T-cell (primary cell): ENCODE results near the gene ERC2. TPM values are rescaled to one million over a fixed set of nuclear protein-coding genes. Genes with fewer than 3 reads are reported as not detected.

Experiments
- ATAC-seq, 4 experiments: fragments of 200-7000 bp in 3 of 4; fragments of 150-1000 bp in 1 of 4; cut with Tn5 transposase; replicated peaks in 1 of 4; 1 replicate in 3 of 4; 2 replicates in 1 of 4; pipeline ENCODE4 v1.10.0; 2021; ENCODE audit warnings: moderate library complexity in 3 of 4, mild to moderate bottlenecking in 2 of 4, moderate number of reproducible peaks in 1 of 4
- CTCF ChIA-PET, 2 donors: fragments of 300-600 bp; sonication (Branson Sonifier 250); formaldehyde crosslinking; loops; one replicate each; lab custom pipeline; 2022; ENCODE audit warnings: antibody characterized with exemption in 2 of 2; lab: Charles Lee
- POLR2A ChIA-PET, 2 donors: fragments of 300-600 bp; sonication (Branson Sonifier 250); formaldehyde crosslinking; loops; one replicate each; lab custom pipeline; 2022; ENCODE audit warnings: antibody characterized with exemption in 2 of 2; lab: Charles Lee
- DNase-seq, 35 experiments: peaks; one replicate each; pipeline versions ENCODE4 v3.0.0 to v3.0.0-alpha.2; 2013 to 2023
- H3K27ac ChIP-seq: one replicate; pipeline ENCODE4 v1.5.1; 2013; ENCODE audit warnings: low read length
- H3K27me3 ChIP-seq, 2 experiments: replicated peaks in 1 of 2; 1 replicate in 1 of 2; 2 replicates in 1 of 2; pipeline versions ENCODE4 v1.6.1 to v1.7.0; 2013; ENCODE audit warnings: low read length in 1 of 2, mixed read lengths in 1 of 2; ENCODE audit not compliant: control insufficient read depth in 2 of 2, insufficient read depth in 2 of 2; ENCODE audit errors: extremely low read depth in 1 of 2
- H3K36me3 ChIP-seq, 2 donors: 1 replicate in 1 of 2; 2 replicates in 1 of 2; pipeline versions ENCODE4 v1.6.1 to v1.7.0; 2013; ENCODE audit warnings: low read length in 1 of 2; ENCODE audit not compliant: control insufficient read depth in 2 of 2, insufficient read depth in 1 of 2; ENCODE audit errors: extremely low read depth in 1 of 2
- H3K4me1 ChIP-seq, 2 experiments: 1 replicate in 1 of 2; 2 replicates in 1 of 2; pipeline versions ENCODE4 v1.6.1 to v1.7.0; 2013; ENCODE audit warnings: low read length in 2 of 2, mixed read lengths in 1 of 2; ENCODE audit not compliant: insufficient read depth in 2 of 2, control insufficient read depth in 1 of 2; ENCODE audit errors: extremely low read depth in 1 of 2
- H3K4me3 ChIP-seq, 2 donors: 1 replicate in 1 of 2; 2 replicates in 1 of 2; pipeline versions ENCODE4 v1.5.1 to v1.7.0; 2013; ENCODE audit warnings: mild to moderate bottlenecking in 2 of 2, low read length in 1 of 2, moderate library complexity in 1 of 2; ENCODE audit not compliant: control insufficient read depth in 1 of 2; ENCODE audit errors: extremely low read depth in 1 of 2
- H3K9me3 ChIP-seq: 2 replicates; pipeline ENCODE4 v1.7.0; 2013
- H3K27ac Mint-ChIP-seq, 2 donors: one replicate each; pipeline ENCODE4 v1.8.0; 2020 to 2021; ENCODE audit warnings: mild to moderate bottlenecking in 2 of 2, mixed read lengths in 2 of 2
- H3K27me3 Mint-ChIP-seq, 2 donors: one replicate each; pipeline ENCODE4 v1.8.0; 2021 to 2022; ENCODE audit warnings: mixed read lengths in 2 of 2
- H3K36me3 Mint-ChIP-seq: one replicate; pipeline ENCODE4 v1.8.0; 2021; ENCODE audit warnings: mixed read lengths
- H3K4me1 Mint-ChIP-seq, 3 donors: one replicate each; pipeline ENCODE4 v1.8.0; 2020 to 2022; ENCODE audit warnings: mixed read lengths in 3 of 3, mild to moderate bottlenecking in 1 of 3
- H3K4me3 Mint-ChIP-seq, 3 donors: one replicate each; pipeline ENCODE4 v1.8.0; 2020 to 2022; ENCODE audit warnings: mild to moderate bottlenecking in 3 of 3, mixed read lengths in 3 of 3, moderate library complexity in 3 of 3
- H3K9me3 Mint-ChIP-seq, 3 donors: one replicate each; pipeline ENCODE4 v1.8.0; 2020 to 2022; ENCODE audit warnings: mixed read lengths in 3 of 3
- WGBS: methylation state at CpG from one replicate; pipeline ENCODE4 v1.1.5; 2013; ENCODE audit warnings: missing lambda C conversion rate; ENCODE audit not compliant: insufficient coverage; 5-methylcytosine and 5-hydroxymethylcytosine counted together
- total RNA-seq, 35 experiments: library from RNA in 6 of 35; stranded (reverse) in 6 of 35; fragments of 120-200 nt in 1 of 35; gene quantifications; one replicate each; pipeline versions ENCODE4 v1.2.1 to v1.2.4 and lab custom pipeline; 2013 to 2026

The ERC2 gene
- total RNA-seq, 5 donors from 2014 or later (not counting 1 experiment from before 2014, with no cell fraction given), result not detected

DNA sequence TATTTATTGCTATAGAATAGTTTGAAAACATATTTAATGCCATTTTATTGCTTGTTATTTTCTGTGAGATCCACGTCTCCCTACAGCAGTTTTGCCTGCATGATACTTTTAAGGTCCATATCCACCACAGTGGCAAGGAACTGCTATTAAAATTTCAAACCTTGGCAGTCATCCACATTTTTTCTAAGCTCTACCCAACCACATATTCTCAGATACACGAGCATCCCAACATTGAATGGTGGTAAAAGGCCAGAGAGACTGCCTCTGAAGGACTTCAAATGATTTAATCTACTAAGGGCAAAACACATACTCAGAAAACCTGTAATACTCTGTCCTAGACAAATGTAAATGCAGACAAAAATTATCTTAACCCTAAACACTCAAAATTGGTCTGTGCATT, 173.1 kb downstream of the ERC2 start:
- WGBS, result 80% methylated on average over 2 of the region's 2 CpGs
- no peaks in the 10 kb centered on the region for H3K4me1 Mint-ChIP-seq
- ATAC-seq (no peak), DNase-seq (no peak)
- no peaks in the 10 kb centered on the region for H3K9me3 ChIP-seq
- H3K27ac ChIP-seq, result no peak overlapping the region
- H3K36me3 Mint-ChIP-seq, result no peaks in the 10 kb centered on the region
- POLR2A ChIA-PET, result no interaction called here
- no peak overlapping the region for H3K4me3 ChIP-seq
- H3K4me1 ChIP-seq, result no peaks in the 10 kb centered on the region
- CTCF ChIA-PET, result no interaction called here
- H3K9me3 Mint-ChIP-seq, result peaks cover 0 to 7% (median 0%) of the 10 kb centered on the region in 3 donors
- no peaks in the 10 kb centered on the region for H3K36me3 ChIP-seq
- H3K27me3 Mint-ChIP-seq, result peaks cover 6 to 12% of the 10 kb centered on the region in 2 donors
- peaks cover 0 to 4% of the 10 kb centered on the region in 2 experiments for H3K27me3 ChIP-seq
- H3K4me3 Mint-ChIP-seq, result no peak overlapping the region
- H3K27ac Mint-ChIP-seq, result no peak overlapping the region

DNA sequence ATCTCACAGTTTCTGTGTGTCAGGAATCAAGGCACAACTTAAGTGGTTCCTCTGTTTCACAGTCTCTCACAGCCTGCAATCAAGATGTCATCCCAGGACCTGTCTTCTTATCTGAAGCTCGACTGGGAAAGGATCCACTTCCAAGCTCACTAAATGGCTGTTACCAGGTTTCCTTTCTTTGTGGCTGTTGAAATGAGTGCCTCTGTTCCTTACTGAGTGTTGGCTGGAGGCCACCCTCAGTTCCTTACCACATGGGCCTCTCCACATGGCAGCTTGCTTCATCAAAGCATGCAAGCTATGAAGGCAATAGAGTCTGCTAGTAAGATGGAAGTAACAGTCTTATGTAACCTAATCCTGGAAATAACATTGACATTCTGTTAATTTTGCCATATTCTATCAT, 174.0 kb downstream of the ERC2 start:
- no peaks in the 10 kb centered on the region for H3K4me1 ChIP-seq
- Mint-ChIP-seq H3K4me3 (no peak overlapping the region), H3K9me3 (peaks cover 0 to 7% (median 0%) of the 10 kb centered on the region in 3 donors), H3K27me3 (peaks cover 5 to 10% of the 10 kb centered on the region in 2 donors), H3K27ac (no peak overlapping the region), H3K36me3 (no peaks in the 10 kb centered on the region), H3K4me1 (no peaks in the 10 kb centered on the region)
- peaks cover 0 to 7% of the 10 kb centered on the region in 2 experiments for H3K27me3 ChIP-seq
- H3K9me3 ChIP-seq, result no peaks in the 10 kb centered on the region
- DNase-seq (no peak), ATAC-seq (no peak)
- no peak overlapping the region for H3K27ac ChIP-seq
- H3K4me3 ChIP-seq, result no peak overlapping the region
- POLR2A ChIA-PET, result no interaction called here
- CTCF ChIA-PET, result no interaction called here
- WGBS, result no CpG with 5 or more reads among the region's 1 CpG
- no peaks in the 10 kb centered on the region for H3K36me3 ChIP-seq

DNA sequence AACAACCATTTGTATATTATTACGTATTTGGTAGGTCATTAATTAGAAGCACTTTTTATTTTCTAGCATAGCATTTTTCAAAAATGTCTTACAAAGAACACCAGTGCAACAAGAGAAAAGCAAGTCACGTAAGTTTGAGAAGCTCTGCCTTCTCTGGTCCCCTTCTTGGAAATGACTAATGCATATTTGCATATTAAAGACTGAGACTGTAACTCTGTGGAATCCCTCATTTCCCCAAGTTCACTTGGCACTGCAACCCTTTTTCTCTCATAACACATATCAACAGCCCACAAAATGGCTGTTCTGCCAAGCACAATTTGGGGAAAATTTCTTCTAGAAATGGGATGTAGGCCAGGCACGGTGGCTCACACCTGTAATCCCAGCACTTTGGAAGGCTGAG, 176.3 kb downstream of the ERC2 start:
- ATAC-seq, result no peak
- Mint-ChIP-seq H3K9me3 (peaks cover 0 to 3% (median 0%) of the 10 kb centered on the region in 3 donors), H3K27ac (no peak overlapping the region), H3K4me1 (no peaks in the 10 kb centered on the region), H3K4me3 (no peak overlapping the region), H3K27me3 (peaks cover 3 to 10% of the 10 kb centered on the region in 2 donors), H3K36me3 (no peaks in the 10 kb centered on the region)
- WGBS, result no CpG with 5 or more reads among the region's 3 CpGs
- H3K4me3 ChIP-seq, result no peak overlapping the region
- no peaks in the 10 kb centered on the region for H3K9me3 ChIP-seq
- peaks cover 0 to 8% of the 10 kb centered on the region in 2 experiments for H3K27me3 ChIP-seq
- CTCF ChIA-PET, result no interaction called here
- no peaks in the 10 kb centered on the region for H3K4me1 ChIP-seq
- DNase-seq, result no peak
- H3K36me3 ChIP-seq, result no peaks in the 10 kb centered on the region
- H3K27ac ChIP-seq, result no peak overlapping the region
- POLR2A ChIA-PET, result interaction anchor here (0.6 kb wide), 2 partner anchors 60 to 355 kb away, joined by 4 to 8 read pairs; no protein-coding TSS in a partner anchor

DNA sequence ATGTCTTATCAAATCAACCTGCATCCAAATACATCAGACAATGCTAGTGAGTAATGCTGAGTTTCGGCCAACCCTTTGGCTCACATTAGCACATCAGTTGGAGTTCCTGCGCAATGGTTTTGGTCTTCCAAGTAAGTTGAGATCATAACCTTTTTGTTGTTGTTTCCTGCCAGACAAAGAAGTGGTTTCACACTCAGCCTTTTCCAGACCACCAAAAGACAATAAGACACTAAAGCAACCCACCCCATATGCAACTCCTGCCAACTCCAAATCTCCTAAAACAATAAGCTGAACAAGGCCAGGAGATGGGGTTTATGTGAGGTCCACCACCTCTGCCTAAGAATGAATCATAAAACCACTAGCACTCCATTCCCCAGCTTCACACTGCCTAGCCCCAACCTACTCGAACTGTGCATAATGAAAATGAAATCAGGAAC, 177.0 kb downstream of the ERC2 start:
- POLR2A ChIA-PET, result no interaction called here
- Mint-ChIP-seq H3K36me3 (no peaks in the 10 kb centered on the region), H3K4me1 (no peaks in the 10 kb centered on the region), H3K27me3 (peaks cover 3 to 8% of the 10 kb centered on the region in 2 donors), H3K27ac (no peak overlapping the region), H3K9me3 (peaks cover 0 to 3% (median 0%) of the 10 kb centered on the region in 3 donors), H3K4me3 (no peak overlapping the region)
- Histone ChIP-seq H3K27me3 (peaks cover 0 to 7% of the 10 kb centered on the region in 2 experiments), H3K27ac (no peak overlapping the region), H3K36me3 (no peaks in the 10 kb centered on the region), H3K9me3 (no peaks in the 10 kb centered on the region), H3K4me3 (no peak overlapping the region), H3K4me1 (no peaks in the 10 kb centered on the region)
- 73% methylated on average over 2 of the region's 3 CpGs for WGBS
- DNase-seq, result no peak
- no peak for ATAC-seq
- CTCF ChIA-PET, result no interaction called here

DNA sequence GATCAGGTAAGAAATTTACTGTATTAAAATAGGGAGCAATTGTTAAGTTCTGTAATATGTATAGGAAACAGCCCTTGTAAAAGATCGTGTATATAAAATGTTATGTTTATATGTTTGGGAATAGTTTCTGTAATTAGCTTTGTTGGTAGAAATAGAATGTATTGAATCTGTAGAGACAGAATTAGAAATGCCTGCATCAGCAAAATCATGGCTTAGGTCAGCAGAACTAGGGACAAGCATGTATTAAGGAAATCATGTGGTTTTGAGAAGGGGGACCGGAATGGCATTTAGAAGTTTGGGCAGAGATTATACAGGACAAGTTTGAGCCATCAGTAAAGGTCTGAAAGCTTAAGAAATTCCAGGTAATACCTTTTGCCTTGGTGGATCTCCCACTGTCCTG, 177.9 kb downstream of the ERC2 start:
- 75% methylated on average over 2 of the region's 2 CpGs for WGBS
- H3K4me3 Mint-ChIP-seq, result no peak overlapping the region
- H3K27ac ChIP-seq, result no peak overlapping the region
- no peaks in the 10 kb centered on the region for H3K4me1 Mint-ChIP-seq
- peaks cover 0 to 5% of the 10 kb centered on the region in 2 experiments for H3K27me3 ChIP-seq
- DNase-seq (no peak), ATAC-seq (no peak)
- H3K9me3 ChIP-seq, result no peaks in the 10 kb centered on the region
- no peaks in the 10 kb centered on the region for H3K36me3 ChIP-seq
- no peaks in the 10 kb centered on the region for H3K4me1 ChIP-seq
- CTCF ChIA-PET, result no interaction called here
- peaks cover 0 to 3% (median 0%) of the 10 kb centered on the region in 3 donors for H3K9me3 Mint-ChIP-seq
- POLR2A ChIA-PET, result no interaction called here
- peaks cover 3% of the 10 kb centered on the region in 2 donors for H3K27me3 Mint-ChIP-seq
- no peaks in the 10 kb centered on the region for H3K36me3 Mint-ChIP-seq
- H3K27ac Mint-ChIP-seq, result no peak overlapping the region
- no peak overlapping the region for H3K4me3 ChIP-seq

DNA sequence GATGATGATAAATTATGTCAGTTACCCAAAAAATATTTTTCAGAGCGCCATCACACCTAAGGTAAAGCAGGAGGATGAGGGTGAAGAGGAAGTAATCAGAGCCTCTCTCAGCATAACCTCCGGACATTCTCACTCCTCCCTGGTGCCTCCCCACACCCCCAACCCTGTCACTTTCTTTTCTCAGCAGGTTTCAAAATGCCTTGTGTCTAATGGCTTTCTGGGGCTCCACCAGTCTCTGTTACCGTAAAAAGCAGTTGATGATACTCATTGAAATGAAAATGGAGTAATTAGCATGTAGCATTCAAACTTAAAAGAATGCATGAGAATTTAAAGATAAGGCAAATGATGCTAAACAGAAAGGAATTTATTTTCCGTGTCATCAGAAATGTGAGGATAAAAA, 180.0 kb downstream of the ERC2 start:
- ATAC-seq (no peak), DNase-seq (no peak)
- no peaks in the 10 kb centered on the region for H3K36me3 Mint-ChIP-seq
- CTCF ChIA-PET, result no interaction called here
- H3K4me1 ChIP-seq, result no peaks in the 10 kb centered on the region
- H3K9me3 Mint-ChIP-seq, result no peaks in the 10 kb centered on the region
- peaks cover 3 to 4% of the 10 kb centered on the region in 2 donors for H3K27me3 Mint-ChIP-seq
- peaks cover 0 to 10% of the 10 kb centered on the region in 2 experiments for H3K27me3 ChIP-seq
- H3K27ac ChIP-seq, result no peak overlapping the region
- no peaks in the 10 kb centered on the region for H3K36me3 ChIP-seq
- no peaks in the 10 kb centered on the region for H3K9me3 ChIP-seq
- H3K4me3 ChIP-seq, result no peak overlapping the region
- no peak overlapping the region for H3K4me3 Mint-ChIP-seq
- 100% methylated on average over 1 of the region's 4 CpGs for WGBS
- no peaks in the 10 kb centered on the region for H3K4me1 Mint-ChIP-seq
- POLR2A ChIA-PET, result no interaction called here
- H3K27ac Mint-ChIP-seq, result no peak overlapping the region

DNA sequence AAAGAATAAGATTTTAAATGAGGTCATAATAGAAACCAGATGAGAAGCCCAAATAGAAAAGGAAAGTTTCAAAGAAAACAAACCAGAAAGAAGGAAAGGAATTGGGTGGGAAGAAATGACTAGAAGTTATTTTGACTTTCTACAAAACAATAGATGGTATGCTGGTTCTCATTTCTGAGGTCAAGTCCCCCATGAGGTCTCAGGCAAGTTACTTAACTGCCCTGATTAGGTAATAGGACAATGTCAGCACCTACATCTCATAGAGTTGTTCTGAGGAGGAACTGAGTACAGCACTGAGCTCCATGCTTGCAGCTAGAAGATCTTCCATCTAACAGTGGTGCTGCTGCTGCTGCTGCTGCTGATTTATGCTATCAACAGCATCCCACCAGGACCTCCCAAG, 185.9 kb downstream of the ERC2 start:
- peaks cover 0 to 8% of the 10 kb centered on the region in 2 experiments for H3K27me3 ChIP-seq
- DNase-seq (no peak), ATAC-seq (no peak)
- no peaks in the 10 kb centered on the region for H3K4me1 ChIP-seq
- Mint-ChIP-seq H3K4me3 (no peak overlapping the region), H3K27ac (no peak overlapping the region), H3K9me3 (peaks cover 2 to 7% (median 6%) of the 10 kb centered on the region in 3 donors), H3K36me3 (no peaks in the 10 kb centered on the region), H3K4me1 (no peaks in the 10 kb centered on the region), H3K27me3 (peaks cover 8 to 22% of the 10 kb centered on the region in 2 donors)
- H3K27ac ChIP-seq, result no peak overlapping the region
- CTCF ChIA-PET, result no interaction called here
- H3K4me3 ChIP-seq, result no peak overlapping the region
- no peaks in the 10 kb centered on the region for H3K9me3 ChIP-seq
- POLR2A ChIA-PET, result no interaction called here
- H3K36me3 ChIP-seq, result no peaks in the 10 kb centered on the region
